CD4-positive, alpha-beta T cell (primary cell): ENCODE data around the gene U2AF1L4. TPM values are rescaled to one million over a fixed set of nuclear protein-coding genes. Genes with fewer than 3 reads are reported as not detected.

ENCODE experiments used
- ATAC-seq: fragments of 200-7000 bp; cut with Tn5 transposase; one replicate; pipeline ENCODE4 v1.10.0; 2022; ENCODE audit warnings: mild to moderate bottlenecking; ENCODE audit not compliant: poor library complexity
- CTCF ChIA-PET: fragments of 350-600 bp; sonication (Branson Sonifier 250); formaldehyde crosslinking; loops from one replicate; lab custom pipeline; 2021; ENCODE audit warnings: antibody characterized with exemption, inconsistent platforms; lab: Charles Lee
- POLR2A ChIA-PET: fragments of 350-600 bp; sonication (Branson Sonifier 250); formaldehyde crosslinking; loops from one replicate; lab custom pipeline; 2021; ENCODE audit warnings: antibody characterized with exemption, inconsistent platforms; lab: Charles Lee
- DNase-seq, 14 experiments: peaks; one replicate each; pipeline ENCODE4 v3.0.0-alpha.2; 2013 to 2020; ENCODE audit warnings: mixed read lengths in 2 of 14
- H3K27ac ChIP-seq, 2 donors: one replicate each; pipeline versions ENCODE4 v1.5.1 to v1.7.0; 2013; ENCODE audit warnings: low read length in 2 of 2, low read depth in 1 of 2, mild to moderate bottlenecking in 1 of 2
- H3K27me3 ChIP-seq, 2 experiments: 1 replicate in 1 of 2; 2 replicates in 1 of 2; pipeline versions ENCODE4 v1.6.1 to v1.7.0; 2013; ENCODE audit warnings: low read length in 2 of 2, control low read depth in 1 of 2, mild to moderate bottlenecking in 1 of 2, moderate library complexity in 1 of 2; ENCODE audit not compliant: insufficient read depth in 2 of 2, control insufficient read depth in 1 of 2
- H3K36me3 ChIP-seq: one replicate; pipeline ENCODE4 v1.6.1; 2013; ENCODE audit warnings: low read length, control low read depth; ENCODE audit not compliant: insufficient read depth
- H3K4me1 ChIP-seq: one replicate; pipeline ENCODE4 v1.6.1; 2013; ENCODE audit warnings: low read length, control low read depth; ENCODE audit not compliant: insufficient read depth
- H3K4me3 ChIP-seq: one replicate; pipeline ENCODE4 v1.5.1; 2013; ENCODE audit warnings: mild to moderate bottlenecking, low read length, moderate library complexity
- H3K9me3 ChIP-seq, 2 experiments: 1 replicate in 1 of 2; 2 replicates in 1 of 2; pipeline versions ENCODE4 v1.6.1 to v1.7.0; 2013; ENCODE audit warnings: low read length in 2 of 2, mild to moderate bottlenecking in 2 of 2, control low read depth in 1 of 2, moderate library complexity in 1 of 2; ENCODE audit not compliant: control insufficient read depth in 1 of 2, insufficient read depth in 1 of 2
- H3K27ac Mint-ChIP-seq: one replicate; pipeline ENCODE4 v1.8.0; 2020; ENCODE audit warnings: mixed read lengths
- H3K27me3 Mint-ChIP-seq: one replicate; pipeline ENCODE4 v1.8.0; 2021; ENCODE audit warnings: mixed read lengths
- H3K36me3 Mint-ChIP-seq: one replicate; pipeline ENCODE4 v1.8.0; 2021; ENCODE audit warnings: low read depth, mixed read lengths
- H3K4me1 Mint-ChIP-seq: one replicate; pipeline ENCODE4 v1.8.0; 2021; ENCODE audit warnings: low read depth, mixed read lengths
- H3K4me3 Mint-ChIP-seq: one replicate; pipeline ENCODE4 v1.8.0; 2020; ENCODE audit warnings: mild to moderate bottlenecking, mixed read lengths
- H3K9me3 Mint-ChIP-seq: one replicate; pipeline ENCODE4 v1.8.0; 2020; ENCODE audit warnings: mixed read lengths
- CTCF ChIP-seq: fragments of 200-600 bp; IDR thresholded peaks from one replicate; pipeline ENCODE4 v1.8.0; 2022; ENCODE audit warnings: antibody characterized with exemption, mild to moderate bottlenecking
- intact Hi-C, 2 experiments: fragments of 100-400 bp; cut with DNase I in 1 of 2; cut with micrococcal nuclease in 1 of 2; formaldehyde crosslinking; loops; one replicate each; pipeline versions ENCODE4 v1.15.1 to v1.9.0; 2023 to 2025; cut with DNase I, micrococcal nuclease
- total RNA-seq, 174 experiments: library from RNA in 2 of 174; stranded (reverse) in 2 of 174; gene quantifications; one replicate each; pipeline ENCODE4 v1.2.3 and lab custom pipeline; 2021 to 2026

Gene U2AF1L4
- total RNA-seq, 2 experiments from 2014 or later: 74.6 to 85.8 TPM

GRCh38 chr19:35787227-35787799, 42.1 kb upstream of the U2AF1L4 start:
- ChIA-PET POLR2A (no interaction called here), CTCF (no interaction called here)
- no peak overlapping the region for H3K4me3 Mint-ChIP-seq
- H3K4me1 ChIP-seq: no peaks in the 10 kb centered on the region
- H3K36me3 Mint-ChIP-seq: peaks cover 7% of the 10 kb centered on the region
- no peak overlapping the region for H3K27ac Mint-ChIP-seq
- no peak for DNase-seq
- H3K27me3 ChIP-seq: no peaks in the 10 kb centered on the region
- no peak for ATAC-seq
- H3K9me3 ChIP-seq: no peaks in the 10 kb centered on the region
- TF ChIP-seq CTCF: no peak
- H3K27ac ChIP-seq: no peak overlapping the region
- intact Hi-C loops: no loop called here
- H3K9me3 Mint-ChIP-seq: no peaks in the 10 kb centered on the region
- H3K4me3 ChIP-seq: no peak overlapping the region
- H3K4me1 Mint-ChIP-seq: no peaks in the 10 kb centered on the region
- H3K27me3 Mint-ChIP-seq: no peaks in the 10 kb centered on the region
- H3K36me3 ChIP-seq: peaks cover 6% of the 10 kb centered on the region

GRCh38 chr19:35786299-35787160, 41.3 kb upstream of the U2AF1L4 start:
- Histone ChIP-seq H3K27ac (no peak overlapping the region), H3K4me3 (no peak overlapping the region), H3K4me1 (no peaks in the 10 kb centered on the region), H3K36me3 (peaks cover 7% of the 10 kb centered on the region), H3K9me3 (no peaks in the 10 kb centered on the region), H3K27me3 (no peaks in the 10 kb centered on the region)
- H3K36me3 Mint-ChIP-seq: peaks cover 8% of the 10 kb centered on the region
- DNase-seq (no peak), ATAC-seq (no peak)
- H3K27ac Mint-ChIP-seq: no peak overlapping the region
- no peaks in the 10 kb centered on the region for H3K4me1 Mint-ChIP-seq
- H3K27me3 Mint-ChIP-seq: no peaks in the 10 kb centered on the region
- H3K4me3 Mint-ChIP-seq: no peak overlapping the region
- POLR2A ChIA-PET: no interaction called here
- intact Hi-C loops: no loop called here
- TF ChIP-seq CTCF: no peak
- no peaks in the 10 kb centered on the region for H3K9me3 Mint-ChIP-seq
- CTCF ChIA-PET: no interaction called here

- H3K27ac ChIP-seq: no peak overlapping the region
- no peaks in the 10 kb centered on the region for H3K9me3 ChIP-seq
- H3K27me3 Mint-ChIP-seq: no peaks in the 10 kb centered on the region
- POLR2A ChIA-PET: no interaction called here
- no peak for TF ChIP-seq CTCF
- H3K4me3 ChIP-seq: no peak overlapping the region
- no peak overlapping the region for H3K4me3 Mint-ChIP-seq
- no peaks in the 10 kb centered on the region for H3K4me1 Mint-ChIP-seq
- no peaks in the 10 kb centered on the region for H3K9me3 Mint-ChIP-seq
- no peak overlapping the region for H3K27ac Mint-ChIP-seq
- CTCF ChIA-PET: no interaction called here
- H3K4me1 ChIP-seq: no peaks in the 10 kb centered on the region
- intact Hi-C loops: no loop called here
- no peak for ATAC-seq
- peaks cover 13% of the 10 kb centered on the region for H3K36me3 Mint-ChIP-seq
- H3K27me3 ChIP-seq: no peaks in the 10 kb centered on the region
- H3K36me3 ChIP-seq: peaks cover 9% of the 10 kb centered on the region
- DNase-seq: no peak
Observed at GRCh38 chr19:35785339-35785627, 40.1 kb upstream of the U2AF1L4 start.
